GM08714 (cell line): Measurements from ENCODE around the gene AHDC1.
"Not testable (repeated sequence)": the region's sequence is repeated elsewhere in the genome, so short reads cannot be mapped to it uniquely, and the experiment has no call there.

Experiments
- H3K4me3 ChIP-seq: fragments of 200-500 bp; sonication (Bioruptor generic); 2 replicates; pipeline ENCODE4 v1.5.1; 2014; ENCODE audit warnings: mild to moderate bottlenecking, low read length, inconsistent platforms
- ZNF274 ChIP-seq: IDR thresholded peaks from 2 replicates; pipeline ENCODE4 v1.6.1; 2012; ENCODE audit warnings: mild to moderate bottlenecking, low read depth, low read length

AHDC1 gene

GRCh38 chr1:27556781-27557595 lies 47.0 kb downstream of the AHDC1 start:
- no peak overlapping the region for H3K4me3 ChIP-seq
- TF ChIP-seq ZNF274 = no peak

DNA sequence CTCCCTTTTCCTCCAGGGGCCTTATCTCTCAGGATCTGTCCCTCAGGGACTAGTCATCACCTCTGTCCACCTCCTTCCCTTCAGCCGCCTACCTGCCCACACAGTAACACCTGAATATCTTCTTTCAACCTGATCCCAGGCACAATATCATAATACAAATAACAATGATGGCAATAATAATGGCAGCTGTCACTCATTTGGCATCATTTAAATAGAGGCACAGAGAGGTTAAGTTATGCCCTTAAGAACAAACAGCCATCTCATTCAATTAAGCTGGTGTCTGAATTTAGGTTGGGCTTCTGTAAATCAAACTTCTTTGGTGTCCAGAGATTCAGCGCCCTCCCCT lies 47.5 kb downstream of the AHDC1 start:
- TF ChIP-seq ZNF274 = no peak

GRCh38 chr1:27555700-27556424 lies 48.1 kb downstream of the AHDC1 start:
- H3K4me3 ChIP-seq = no peak overlapping the region; the same call in 1 of the 2 replicates

More for the DNA sequence above, 47.5 kb downstream of the AHDC1 start:
- H3K4me3 ChIP-seq = no peak overlapping the region; the same call in 1 of the 2 replicates

DNA sequence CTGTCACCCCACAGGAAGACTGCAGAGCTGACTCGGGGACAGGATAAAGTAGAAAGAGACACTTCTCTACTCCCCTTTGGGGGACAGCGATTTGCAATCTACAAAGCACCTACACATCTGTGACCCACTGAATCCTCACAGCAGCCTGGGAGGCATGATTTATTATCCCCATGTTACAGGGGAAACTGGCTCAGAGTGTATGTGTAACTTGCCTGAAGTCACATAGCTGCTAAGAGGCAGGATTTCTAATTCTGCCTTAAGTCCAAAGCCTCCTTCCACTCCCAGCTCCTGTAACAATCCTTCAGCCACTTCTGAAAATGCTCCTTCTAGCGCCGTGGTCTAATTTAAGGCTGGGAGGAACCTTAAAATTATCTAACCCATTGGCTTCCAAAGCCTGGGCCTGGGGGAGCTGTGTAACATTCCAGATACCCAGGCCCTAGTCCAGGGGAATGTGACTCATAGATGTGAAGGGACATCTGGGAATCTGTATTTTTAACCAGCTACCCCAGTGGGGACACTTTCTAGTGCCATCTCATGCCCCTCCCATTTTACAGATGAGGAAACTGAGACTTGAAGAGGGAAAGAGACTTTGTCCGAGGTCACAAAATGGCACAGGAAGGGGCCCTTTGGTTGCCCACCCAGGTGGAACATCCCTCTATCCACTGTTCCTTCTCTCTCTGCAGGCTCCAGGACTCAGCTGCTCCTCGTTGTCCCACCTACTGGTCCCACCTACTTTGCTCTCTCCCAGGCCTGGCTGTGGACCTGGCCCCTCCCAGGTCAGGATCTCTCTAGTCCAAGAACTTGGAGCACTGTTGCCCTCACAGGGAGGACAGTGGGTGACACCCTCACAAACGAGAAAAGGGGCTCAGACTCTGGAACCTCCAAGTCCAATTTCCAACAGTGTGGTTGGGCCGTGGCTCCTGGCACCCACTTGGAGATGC lies 48.9 kb downstream of the AHDC1 start:
- H3K4me3 ChIP-seq = no peak overlapping the region
- no peak for TF ChIP-seq ZNF274

More at GRCh38 chr1:27555700-27556424, 48.1 kb downstream of the AHDC1 start:
- no peak for TF ChIP-seq ZNF274

DNA sequence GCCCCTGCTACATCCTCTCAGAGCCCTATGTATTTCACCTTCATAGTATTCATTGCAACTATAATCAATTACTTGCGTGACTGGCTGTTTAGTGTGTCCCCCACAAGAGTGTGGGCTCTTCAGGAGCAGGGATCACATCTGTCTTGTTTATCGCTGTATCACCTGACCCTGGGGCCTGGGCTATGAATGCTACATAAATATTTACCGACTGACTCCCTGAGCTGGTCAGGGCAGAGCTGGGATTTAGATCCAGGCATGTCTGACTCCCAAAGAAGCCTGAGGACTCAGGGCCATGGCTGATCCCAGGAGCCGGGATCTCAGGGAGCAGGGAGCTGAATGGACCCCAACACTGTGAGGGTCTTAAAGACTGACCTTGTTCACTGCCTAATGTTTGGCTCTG lies 49.7 kb downstream of the AHDC1 start:
- no peak for TF ChIP-seq ZNF274
- no peak overlapping the region for H3K4me3 ChIP-seq

DNA sequence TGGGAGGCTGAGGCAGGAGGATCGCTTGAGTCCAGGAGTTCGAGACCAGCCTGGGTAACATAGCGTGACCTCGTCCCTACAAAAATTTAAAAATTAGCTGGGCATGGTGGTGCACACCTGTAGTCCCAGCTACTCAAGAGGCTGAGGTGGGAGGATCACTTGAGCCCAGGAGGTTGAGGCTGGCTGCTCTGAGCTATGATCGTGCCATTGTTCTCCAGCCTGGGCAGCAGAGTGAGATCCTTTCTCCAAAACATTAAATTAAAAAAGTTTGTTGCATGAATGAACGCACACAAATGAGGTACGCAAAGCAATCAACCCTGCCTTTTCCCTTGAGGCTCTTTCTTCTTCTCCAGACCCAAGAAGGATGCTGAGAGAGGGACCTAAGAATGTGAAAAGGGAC lies 50.1 kb downstream of the AHDC1 start:
- H3K4me3 ChIP-seq = not testable (repeated sequence)

DNA sequence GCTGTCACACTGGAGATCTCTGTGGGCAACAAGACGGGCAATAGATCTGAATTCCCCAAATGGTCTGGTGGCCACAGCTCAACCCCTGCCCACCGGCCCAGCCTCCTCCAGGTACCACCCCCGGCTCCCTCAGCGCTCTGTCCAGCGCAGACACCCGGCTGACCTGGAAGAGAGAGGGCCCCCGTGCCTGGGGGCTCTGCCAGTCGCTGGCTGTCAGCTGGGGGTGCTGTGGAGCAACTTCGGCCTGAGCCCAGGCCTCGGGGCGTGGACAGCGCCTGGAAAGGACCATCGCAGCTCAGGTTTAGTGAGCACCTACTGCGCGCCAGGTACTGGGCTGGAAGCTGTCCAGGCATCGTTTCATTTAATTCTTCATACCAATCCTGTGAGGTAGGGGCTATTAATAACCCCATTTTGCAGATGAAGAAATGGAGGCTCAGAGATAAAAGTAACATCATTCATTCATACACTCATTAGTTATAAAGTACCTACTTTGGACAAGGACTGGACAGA lies 51.0 kb downstream of the AHDC1 start:
- no peak overlapping the region for H3K4me3 ChIP-seq
- TF ChIP-seq ZNF274 = no peak

DNA sequence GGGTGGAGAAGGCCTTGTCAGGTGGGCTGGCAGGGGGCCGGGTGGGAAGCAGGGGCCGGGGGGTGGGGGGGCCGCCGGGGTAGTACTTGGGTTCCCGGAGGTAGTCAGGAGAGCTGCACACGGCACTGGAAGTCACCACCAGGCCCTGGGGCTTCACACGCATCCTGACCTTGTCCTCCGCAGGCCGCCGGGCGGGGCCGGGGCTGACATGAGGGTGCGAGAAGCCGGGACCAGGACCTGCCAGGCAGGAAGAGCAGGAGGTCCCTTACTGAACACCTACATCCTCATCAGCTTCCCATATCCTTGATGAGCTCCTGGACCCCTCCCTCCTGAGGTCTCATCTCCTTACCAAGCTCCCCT lies 52.0 kb downstream of the AHDC1 start:
- TF ChIP-seq ZNF274 = no peak
- H3K4me3 ChIP-seq = no peak overlapping the region

DNA sequence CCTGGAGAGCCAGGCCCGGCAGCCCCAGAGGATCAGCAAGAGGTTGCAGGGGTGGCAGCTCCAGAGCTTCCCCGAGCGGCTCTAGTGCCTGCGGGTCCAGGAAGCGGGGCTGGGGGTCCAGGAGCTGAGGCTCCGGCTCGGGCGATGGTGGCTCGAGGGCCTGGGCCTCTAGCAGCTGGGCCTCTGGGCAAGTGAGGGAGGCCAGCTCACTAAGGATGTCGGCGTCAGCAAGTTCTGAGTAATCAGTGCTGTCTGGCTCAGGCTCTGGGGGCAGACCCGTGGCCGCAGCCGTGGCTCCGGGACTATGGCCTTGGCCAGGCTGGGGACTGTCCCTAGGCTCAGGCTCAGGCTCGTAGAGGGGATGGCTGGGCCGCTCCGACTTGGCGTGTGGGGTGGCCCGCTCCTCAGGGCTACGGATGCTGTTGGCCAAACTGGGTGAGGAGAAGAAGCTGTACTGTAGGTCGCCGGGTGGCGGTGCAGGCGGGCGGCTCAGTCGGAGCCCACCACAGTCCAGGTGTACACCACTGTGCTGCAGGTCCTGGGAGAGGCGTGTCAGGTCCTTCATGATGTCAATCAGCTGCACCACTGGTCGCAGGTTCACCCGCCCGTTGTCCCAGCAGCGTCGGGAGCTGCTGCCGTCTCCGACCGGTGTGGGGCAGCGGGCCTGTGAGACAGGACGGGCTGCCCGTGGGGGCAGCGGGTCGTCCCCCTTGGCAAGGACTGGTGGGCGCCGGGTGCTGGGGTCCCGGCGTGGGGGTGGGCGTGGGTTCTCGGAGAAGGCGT lies 52.6 kb downstream of the AHDC1 start:
- TF ChIP-seq ZNF274 = no peak

DNA sequence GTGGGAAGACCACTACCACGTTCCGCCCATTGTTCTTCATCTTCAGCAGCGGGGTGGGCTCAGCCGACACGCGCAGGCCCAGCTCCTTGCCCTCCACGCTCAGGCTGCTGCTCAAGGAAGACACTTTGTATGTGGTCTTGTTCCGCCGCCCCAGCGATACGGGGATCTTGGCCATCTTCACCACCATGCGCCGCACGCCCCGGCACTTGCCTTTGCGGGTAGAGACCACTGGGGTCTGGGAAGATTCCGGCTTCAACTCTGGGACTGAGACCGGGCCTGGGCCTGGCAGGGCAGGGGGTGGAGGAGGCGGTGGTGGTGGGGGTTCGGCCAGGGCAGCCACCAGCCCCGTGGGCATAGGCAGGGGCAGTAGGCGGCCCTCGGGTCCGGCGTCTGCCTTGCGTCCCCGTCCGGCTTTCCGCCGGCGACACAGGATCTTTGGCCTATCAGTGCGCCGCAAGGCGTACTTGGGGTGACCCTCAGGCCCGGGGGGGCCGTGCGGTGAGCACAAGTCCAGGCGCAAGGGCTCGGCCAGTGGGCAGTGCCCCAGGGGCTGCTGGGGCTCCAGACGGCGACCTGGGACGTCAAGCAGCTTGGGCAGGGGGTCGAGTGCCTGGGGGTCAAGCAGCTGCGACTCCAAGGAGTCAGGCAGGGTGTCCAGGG lies 53.3 kb downstream of the AHDC1 start:
- no peak overlapping the region for H3K4me3 ChIP-seq
- TF ChIP-seq ZNF274 = no peak

More for the DNA sequence above, 52.6 kb downstream of the AHDC1 start:
- no peak overlapping the region for H3K4me3 ChIP-seq

DNA sequence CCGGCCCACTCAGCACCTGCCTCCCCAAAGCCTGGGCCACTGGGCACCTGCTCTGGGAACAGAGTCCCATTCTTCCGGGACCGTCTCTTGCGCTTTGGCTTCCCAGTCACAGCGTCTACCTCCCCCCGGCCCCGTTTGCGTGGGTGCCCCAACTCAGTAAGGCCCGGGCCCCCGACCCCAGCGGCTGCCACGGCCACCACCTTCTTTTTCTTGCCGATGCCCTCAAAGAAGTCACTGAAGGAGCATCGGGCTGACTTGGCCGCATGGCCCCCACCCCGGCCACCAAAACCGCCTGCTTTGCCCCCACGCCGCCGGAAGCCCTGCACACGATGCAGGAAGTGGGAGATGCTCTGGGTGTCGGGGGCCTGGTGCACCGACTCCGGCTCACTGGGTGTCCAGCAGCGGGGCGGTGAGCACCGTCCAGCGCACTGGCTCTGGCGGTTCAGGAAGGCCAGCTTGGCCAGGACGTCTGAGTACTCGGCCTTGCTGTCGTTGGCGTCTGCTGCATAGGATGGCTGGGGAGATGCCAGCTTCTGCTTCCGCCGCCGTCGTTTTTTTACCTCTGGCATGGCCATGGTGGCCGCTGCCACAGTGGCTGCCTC lies 54.0 kb downstream of the AHDC1 start:
- H3K4me3 ChIP-seq = no peak overlapping the region
- no peak for TF ChIP-seq ZNF274

DNA sequence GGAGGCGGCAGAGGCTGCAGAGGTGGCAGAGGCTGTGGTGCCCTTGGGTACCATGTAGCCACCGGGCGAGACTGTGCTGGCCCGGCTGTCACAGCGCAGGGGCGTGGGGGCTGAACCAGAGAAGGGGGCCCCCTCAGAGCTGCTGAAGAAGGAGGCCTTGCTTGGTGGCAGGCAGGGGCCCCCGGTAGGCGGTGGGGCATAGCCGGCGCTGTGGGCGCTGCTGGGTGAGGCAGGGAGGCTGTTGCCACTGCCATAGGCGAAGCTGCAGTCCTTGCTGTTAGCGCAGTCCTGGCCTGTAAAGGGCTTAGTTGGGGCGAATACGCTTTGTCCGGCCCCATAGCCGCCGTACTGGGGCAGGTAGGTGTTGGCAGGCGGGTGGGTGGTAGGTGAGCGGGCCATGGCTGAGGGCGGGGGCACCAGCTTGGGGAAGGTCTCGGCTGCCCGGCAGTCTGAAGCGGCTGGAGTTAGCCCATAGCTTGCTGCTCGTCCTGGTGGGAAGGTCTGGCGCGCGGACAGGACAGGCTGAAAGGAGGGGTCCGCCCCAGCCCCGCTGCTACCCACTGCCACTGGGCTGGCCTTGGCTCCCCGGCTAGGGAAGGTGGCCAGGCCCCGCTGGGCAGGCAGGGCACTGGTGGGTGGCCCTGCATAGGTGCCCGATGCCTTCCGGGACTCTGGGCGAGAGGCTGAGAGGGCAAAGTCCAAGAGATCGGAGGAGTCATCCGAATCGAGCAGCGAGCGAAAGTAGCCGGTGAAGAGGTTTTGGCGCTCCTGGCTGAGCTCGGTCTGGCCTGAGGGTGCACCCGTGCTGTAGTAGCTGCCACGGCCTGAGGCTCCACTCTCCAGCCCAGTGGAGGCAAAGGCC lies 54.9 kb downstream of the AHDC1 start:
- no peak for TF ChIP-seq ZNF274

More for the DNA sequence above, 54.9 kb downstream of the AHDC1 start:
- H3K4me3 ChIP-seq = no peak overlapping the region
